ENCODE data around the gene RALGAPB. TPM values are rescaled to one million over a fixed set of nuclear protein-coding genes. Genes with fewer than 3 reads are reported as not detected.
"Not testable (repeated sequence)": the region's sequence is repeated elsewhere in the genome, so short reads cannot be mapped to it uniquely, and the experiment has no call there.

The RALGAPB gene
- total RNA-seq, 2 donors from 2014 or later, result 24.8 to 30.1 TPM

DNA sequence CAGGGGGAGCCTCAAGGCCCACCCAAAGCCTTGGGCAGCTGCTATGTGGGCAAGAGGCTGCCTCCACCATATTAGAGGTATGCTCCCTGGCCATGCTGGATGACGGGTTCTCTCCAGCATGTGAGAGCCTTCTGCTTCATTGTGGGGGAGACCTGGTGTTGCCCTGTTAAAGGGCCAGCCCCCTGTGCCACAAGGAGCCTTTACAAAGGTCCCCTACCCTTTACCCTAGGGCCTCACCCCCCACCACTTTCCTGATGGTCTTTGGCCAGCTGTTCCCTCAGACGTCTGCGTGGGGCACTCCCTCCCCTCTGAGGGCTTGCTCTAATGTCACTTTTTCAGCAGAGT lies 113.5 kb downstream of the RALGAPB start:
- H3K9me3 Mint-ChIP-seq, result no peaks in the 10 kb centered on the region
- no peak overlapping the region for H3K27ac Mint-ChIP-seq
- no peak overlapping the region for H3K4me3 Mint-ChIP-seq
- no peaks in the 10 kb centered on the region for H3K4me1 Mint-ChIP-seq
- no peaks in the 10 kb centered on the region for H3K36me3 Mint-ChIP-seq (ENCODE audit: low read depth)
- ATAC-seq (replicated peaks), result no peak
- no peaks in the 10 kb centered on the region for H3K27me3 Mint-ChIP-seq

DNA sequence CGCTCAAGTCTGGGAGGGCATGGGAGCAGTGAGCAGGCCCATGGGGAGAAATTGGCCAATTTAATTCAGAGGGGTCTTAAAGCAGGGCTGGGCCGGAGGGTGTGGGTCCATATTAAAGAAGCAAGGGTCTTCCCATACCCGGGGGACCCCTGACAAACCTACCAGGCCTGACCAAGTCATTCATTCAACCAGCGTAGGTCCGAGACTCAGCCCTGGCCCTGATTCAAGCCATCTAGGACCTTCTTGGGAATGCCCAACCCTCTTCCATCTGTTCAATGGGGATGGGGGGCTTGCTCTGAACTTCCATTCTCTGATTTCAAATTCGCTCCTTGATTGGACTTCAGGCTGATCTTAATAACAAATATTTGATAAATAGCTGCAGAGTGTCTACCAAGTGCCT lies 115.7 kb downstream of the RALGAPB start:
- Mint-ChIP-seq H3K27me3 (no peaks in the 10 kb centered on the region), H3K27ac (no peak overlapping the region), H3K4me1 (no peaks in the 10 kb centered on the region), H3K36me3 (ENCODE audit: low read depth) (no peaks in the 10 kb centered on the region), H3K9me3 (no peaks in the 10 kb centered on the region), H3K4me3 (no peak overlapping the region)
- ATAC-seq (replicated peaks), result no peak

DNA sequence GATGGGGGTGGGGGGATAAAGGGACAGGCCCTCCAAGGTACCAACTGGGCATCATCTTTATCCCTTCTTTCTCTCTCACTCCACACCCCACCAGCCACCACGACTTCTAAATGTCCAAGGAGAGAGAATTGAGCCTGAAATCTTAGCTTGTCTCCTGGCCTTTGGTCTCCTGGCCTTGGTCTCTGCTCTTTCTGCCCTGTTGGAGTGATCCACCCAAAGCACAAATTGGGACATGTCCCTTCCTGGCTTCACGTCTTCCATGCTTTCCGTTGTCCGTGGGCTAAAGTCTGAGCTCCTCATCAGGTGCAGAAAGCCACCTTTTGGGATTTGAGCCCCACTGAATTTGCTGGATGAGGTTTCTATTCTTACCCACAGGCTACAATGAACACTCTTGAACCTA lies 116.7 kb downstream of the RALGAPB start:
- no peak for ATAC-seq (replicated peaks)
- Mint-ChIP-seq H3K4me1 (no peaks in the 10 kb centered on the region), H3K9me3 (no peaks in the 10 kb centered on the region), H3K4me3 (no peak overlapping the region), H3K27ac (no peak overlapping the region), H3K27me3 (no peaks in the 10 kb centered on the region), H3K36me3 (ENCODE audit: low read depth) (no peaks in the 10 kb centered on the region)

DNA sequence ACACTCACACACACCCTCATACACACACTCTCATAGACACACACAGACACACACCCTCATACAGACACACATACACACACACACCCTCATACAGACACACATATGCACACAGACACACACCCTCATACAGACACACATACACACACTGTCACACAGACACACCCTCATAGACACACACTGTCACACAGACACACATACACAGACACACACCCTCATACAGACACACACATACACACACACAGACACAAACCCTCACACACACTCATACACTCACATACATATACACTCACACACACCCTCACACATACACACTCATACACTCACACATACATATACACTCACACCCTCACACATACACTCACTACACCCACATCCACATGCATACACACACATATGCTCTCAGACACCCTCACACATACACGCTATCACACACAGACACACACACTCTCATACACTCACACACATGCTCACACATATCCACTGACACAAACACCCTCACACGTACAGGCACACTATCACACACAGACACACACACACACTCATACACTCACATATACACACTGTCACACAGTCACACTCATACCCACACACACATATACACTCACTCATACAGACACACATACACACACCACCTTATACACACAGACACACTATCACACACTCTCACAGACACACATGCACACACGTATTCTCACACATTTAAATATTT lies 117.5 kb downstream of the RALGAPB start:
- Mint-ChIP-seq H3K27me3 (no peaks in the 10 kb centered on the region), H3K27ac (no peak overlapping the region), H3K4me3 (no peak overlapping the region), H3K36me3 (ENCODE audit: low read depth) (no peaks in the 10 kb centered on the region), H3K4me1 (no peaks in the 10 kb centered on the region), H3K9me3 (no peaks in the 10 kb centered on the region)
- ATAC-seq (replicated peaks), result no peak

DNA sequence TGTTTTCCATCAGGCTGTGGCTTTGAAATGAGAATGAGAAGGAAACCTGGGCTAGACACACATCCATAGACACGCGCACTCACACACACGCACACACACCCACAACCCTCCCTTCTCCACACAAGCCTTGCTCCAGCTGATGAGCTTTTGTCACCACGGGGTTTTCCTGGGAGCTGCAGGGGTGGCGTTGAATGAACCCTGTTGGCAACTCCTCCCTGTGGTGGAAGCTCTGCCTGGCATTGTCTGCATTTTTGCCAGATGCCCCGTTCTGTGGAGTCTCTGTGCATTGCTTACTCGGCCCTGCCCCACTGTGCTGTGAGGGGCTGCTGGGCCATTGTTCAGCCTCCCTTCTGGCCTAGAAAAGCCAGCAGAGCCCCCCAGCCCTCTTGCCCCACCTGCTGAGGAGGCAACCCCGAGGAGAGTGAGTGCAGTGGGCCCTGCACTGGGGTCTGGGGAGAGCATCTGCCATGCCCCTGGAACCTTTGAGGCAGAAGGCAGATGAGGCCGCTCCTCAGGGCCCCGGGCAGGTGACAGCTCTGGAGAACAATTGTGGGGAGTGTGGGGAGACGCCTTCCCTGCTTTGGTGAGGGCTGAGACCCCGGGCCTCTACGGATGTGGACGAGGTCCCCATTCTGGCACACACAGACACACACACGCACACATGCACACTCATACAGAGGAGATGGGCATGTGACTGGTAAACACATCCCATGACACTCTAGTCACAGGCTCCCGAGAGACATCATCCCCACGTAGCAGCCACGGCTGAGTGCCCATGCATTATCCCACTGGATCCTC lies 118.2 kb downstream of the RALGAPB start:
- Mint-ChIP-seq H3K9me3 (no peaks in the 10 kb centered on the region), H3K36me3 (ENCODE audit: low read depth) (no peaks in the 10 kb centered on the region), H3K4me3 (no peak overlapping the region), H3K4me1 (no peaks in the 10 kb centered on the region), H3K27ac (no peak overlapping the region), H3K27me3 (no peaks in the 10 kb centered on the region)
- ATAC-seq (replicated peaks), result no peak

DNA sequence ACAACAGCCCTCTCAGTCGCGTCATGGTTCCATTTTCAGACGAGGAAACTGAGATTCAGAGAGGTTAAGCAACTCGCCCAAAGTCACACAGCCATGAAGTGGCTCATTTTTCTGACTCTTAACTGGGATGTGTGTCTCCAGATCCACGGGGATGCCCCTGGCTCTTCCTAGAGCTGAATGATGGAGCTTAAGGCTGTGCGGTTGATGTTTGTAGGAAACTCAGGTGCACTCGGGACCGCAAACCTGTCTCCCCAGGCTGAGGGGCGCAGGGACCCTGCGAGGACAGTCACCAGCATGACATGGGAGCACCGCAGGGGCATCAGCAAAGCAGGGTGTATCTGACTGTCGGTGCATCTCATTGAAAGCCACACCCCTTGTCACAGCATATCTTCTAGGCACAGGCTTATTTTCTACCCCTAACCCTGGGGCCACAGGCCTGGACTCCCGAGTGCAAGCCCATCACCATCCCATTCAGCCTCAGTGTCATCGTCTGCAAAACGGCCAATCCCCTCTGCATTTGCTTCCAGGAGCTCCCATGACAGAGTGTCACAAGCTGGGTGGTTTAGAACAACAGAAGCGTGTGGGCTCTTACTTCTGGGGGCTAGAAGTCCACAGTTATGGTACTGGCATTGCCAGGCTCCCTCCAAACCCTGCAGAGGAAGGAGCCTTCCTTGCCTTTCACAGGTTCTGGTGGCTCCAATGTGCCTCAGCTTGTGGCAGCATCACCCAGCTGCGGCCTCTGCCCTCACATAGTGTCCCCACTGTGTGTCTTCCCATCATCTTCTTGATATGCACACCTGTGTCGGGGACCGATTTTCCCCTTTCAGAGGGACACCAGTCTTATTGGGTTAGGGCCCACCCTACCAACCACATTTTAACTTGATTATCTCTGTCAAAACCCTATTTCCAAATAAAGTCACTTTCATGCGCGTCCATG lies 119.1 kb downstream of the RALGAPB start:
- Mint-ChIP-seq H3K27ac (no peak overlapping the region), H3K27me3 (peaks cover 1% of the 10 kb centered on the region), H3K4me1 (no peaks in the 10 kb centered on the region), H3K4me3 (no peak overlapping the region), H3K36me3 (ENCODE audit: low read depth) (no peaks in the 10 kb centered on the region), H3K9me3 (no peaks in the 10 kb centered on the region)
- no peak for ATAC-seq (replicated peaks)

DNA sequence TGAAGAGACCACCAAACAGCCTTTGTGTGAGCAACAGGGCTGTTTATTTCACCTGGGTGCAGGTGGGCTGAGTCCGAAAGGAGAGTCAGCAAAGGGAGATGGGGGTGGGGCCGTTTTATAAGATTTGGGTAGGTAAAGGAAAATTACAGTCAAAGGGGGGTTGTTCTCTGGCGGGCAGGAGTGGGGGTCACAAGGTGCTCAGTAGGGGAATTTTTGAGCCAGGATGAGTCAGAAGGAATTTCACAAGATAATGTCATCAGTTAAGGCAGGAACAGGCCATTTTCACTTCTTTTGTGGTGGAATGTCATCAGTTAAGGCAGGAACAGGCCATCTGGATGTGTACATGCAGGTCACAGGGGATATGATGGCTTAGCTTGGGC lies 119.8 kb downstream of the RALGAPB start:
- H3K27ac Mint-ChIP-seq; ATAC-seq (replicated peaks); H3K36me3 Mint-ChIP-seq (ENCODE audit: low read depth); H3K4me1 Mint-ChIP-seq; H3K9me3 Mint-ChIP-seq; H3K27me3 Mint-ChIP-seq; H3K4me3 Mint-ChIP-seq: not testable (repeated sequence)

DNA sequence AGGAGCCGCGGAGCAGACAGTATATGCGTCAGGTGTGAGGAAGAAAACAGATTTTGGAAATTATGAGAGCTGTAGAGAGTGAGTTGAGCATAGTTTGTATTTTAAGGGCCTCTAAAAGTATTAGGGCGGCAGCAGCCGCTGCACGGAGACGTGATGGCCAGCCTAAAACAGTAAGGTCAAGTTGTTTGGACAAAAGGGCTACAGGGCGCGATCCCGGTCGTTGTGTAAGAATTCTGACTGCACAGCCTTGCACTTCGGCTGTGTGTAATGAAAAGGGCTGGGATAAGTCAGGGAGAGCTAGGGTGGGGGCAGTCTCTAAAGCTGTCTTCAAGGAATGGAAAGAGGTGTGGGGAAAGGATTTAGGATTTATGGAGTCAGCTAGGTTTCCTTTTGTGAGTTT lies 121.6 kb downstream of the RALGAPB start:
- H3K4me1 Mint-ChIP-seq; ATAC-seq (replicated peaks); H3K27ac Mint-ChIP-seq; H3K36me3 Mint-ChIP-seq (ENCODE audit: low read depth); H3K9me3 Mint-ChIP-seq; H3K4me3 Mint-ChIP-seq: not testable (repeated sequence)
- H3K27me3 Mint-ChIP-seq, result peaks cover 16% of the 10 kb centered on the region

DNA sequence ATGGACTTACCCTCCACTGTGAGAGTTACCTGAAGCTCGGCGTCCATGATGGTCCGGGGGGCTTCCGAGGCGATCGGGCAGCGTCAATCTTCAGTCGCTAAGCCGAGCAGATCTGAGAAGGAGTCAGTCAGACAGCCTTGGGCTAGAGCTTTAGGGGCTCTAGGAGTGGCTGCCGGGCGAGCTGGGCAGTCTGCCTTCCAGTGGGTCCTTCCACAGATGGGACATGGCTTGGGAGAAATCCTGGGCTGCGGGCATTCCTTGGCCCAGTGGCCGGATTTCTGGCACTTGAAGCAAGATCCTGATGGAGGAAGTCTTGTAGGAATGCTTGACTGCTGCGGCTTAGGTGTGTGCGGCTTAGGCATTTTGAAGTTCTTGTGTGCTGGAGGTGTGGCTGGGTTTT lies 123.2 kb downstream of the RALGAPB start:
- not testable (repeated sequence) for H3K9me3 Mint-ChIP-seq; ATAC-seq (replicated peaks)

DNA sequence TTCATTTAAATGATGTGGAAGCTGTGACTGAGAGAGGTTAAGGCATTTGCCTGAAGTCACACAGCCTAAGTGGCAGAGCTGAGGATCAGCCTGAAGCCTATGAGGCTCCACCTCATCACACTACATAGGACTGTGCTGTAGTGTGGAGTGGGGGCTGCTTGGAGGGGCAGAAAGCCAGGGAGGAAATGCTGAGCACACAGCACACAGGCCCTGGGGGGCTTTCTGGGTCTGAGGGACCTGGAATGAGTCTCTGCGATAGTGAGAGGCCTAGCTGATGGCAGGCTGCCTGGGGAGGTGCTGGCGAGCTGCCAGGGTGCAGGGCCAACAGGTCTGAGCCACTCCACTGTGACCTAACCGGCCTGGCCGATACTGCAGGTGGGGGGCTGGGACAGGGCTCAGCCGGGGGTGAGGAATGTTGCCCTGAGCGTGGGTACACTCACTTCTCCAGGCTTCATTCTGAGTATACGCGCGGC lies 126.8 kb downstream of the RALGAPB start:
- no peaks in the 10 kb centered on the region for H3K9me3 Mint-ChIP-seq
- no peaks in the 10 kb centered on the region for H3K36me3 Mint-ChIP-seq (ENCODE audit: low read depth)
- no peak overlapping the region for H3K4me3 Mint-ChIP-seq
- H3K4me1 Mint-ChIP-seq, result peaks cover 7% of the 10 kb centered on the region
- no peak overlapping the region for H3K27ac Mint-ChIP-seq
- no peak for ATAC-seq (replicated peaks)
- H3K27me3 Mint-ChIP-seq, result peaks cover 48% of the 10 kb centered on the region

More for the DNA sequence above, 123.2 kb downstream of the RALGAPB start:
- H3K27me3 Mint-ChIP-seq, result peaks cover 23% of the 10 kb centered on the region
- not testable (repeated sequence) for H3K4me3 Mint-ChIP-seq; H3K27ac Mint-ChIP-seq; H3K36me3 Mint-ChIP-seq (ENCODE audit: low read depth); H3K4me1 Mint-ChIP-seq

DNA sequence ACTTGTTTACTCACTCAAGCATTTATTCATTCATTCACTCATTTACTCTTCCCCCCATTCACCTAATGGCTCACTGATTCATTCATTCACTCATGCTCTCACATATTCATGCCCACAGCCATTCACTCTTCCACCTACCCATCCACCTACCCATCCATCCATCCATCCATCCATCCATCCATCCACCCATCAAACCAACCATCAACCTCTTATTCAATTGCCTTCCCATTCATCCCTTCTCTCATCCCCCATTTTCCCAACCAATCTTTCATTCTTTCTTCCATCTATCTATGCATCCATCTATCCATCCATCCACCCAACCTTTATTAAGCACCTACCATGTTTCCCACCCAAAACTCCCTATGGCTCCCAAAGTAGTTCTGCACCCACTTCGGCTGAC lies 127.4 kb downstream of the RALGAPB start:
- Mint-ChIP-seq H3K4me1 (peaks cover 7% of the 10 kb centered on the region), H3K36me3 (ENCODE audit: low read depth) (no peaks in the 10 kb centered on the region), H3K9me3 (no peaks in the 10 kb centered on the region), H3K27me3 (peaks cover 51% of the 10 kb centered on the region), H3K4me3 (no peak overlapping the region), H3K27ac (no peak overlapping the region)
- ATAC-seq (replicated peaks), result no peak

DNA sequence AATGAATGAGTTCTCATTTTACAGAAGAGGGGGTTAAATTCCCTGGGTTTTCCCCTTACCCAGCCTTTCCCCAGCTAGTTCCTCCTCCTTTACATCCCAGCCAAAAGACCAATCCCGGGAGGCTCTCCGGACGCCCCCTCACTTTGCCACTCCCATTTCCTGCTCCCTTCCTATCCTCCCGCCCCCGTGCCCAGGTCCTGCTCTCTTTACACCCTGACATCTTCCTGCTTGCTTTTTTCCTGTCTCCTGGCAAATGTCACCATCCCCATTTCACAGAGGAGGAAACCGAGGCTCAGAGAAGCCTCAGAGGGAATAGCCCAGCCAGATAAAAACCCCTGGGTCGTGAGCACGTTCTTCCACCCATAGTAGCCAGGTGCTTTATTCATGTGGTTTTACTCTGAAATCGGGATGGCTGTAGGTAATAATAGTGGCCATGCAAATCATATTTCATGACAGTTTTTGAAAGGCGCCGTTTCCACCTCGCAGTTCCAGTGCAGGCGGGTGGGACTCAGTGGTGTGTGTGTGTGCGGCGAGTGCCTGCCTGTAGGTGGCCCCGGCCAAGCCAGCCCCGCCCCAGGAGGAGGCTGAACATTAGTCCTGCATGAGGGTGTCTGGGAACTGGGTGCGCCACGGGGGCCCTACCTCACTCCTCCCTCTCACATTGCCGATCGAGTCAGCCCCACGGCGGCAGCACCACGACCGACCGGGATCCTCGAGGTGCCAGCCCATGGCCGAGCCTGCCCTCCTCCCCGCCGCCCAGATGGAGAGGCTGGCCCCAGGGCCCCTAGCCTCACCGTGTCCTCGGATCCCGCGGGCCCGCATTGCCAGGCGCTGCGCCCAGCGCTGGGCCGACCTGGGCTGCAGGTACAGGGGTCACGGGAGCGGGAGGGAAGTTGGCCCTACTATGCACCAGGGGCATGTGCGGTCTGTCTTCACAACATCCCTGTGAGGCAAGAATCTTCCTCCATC lies 128.9 kb downstream of the RALGAPB start, which contains the start of gene ARHGAP40:
TSS of gene ARHGAP40 (plus strand) at position 594 of the 969 bp plus-strand sequence.
- H3K4me1 Mint-ChIP-seq, result peaks cover 7% of the 10 kb centered on the region
- peak within 1 kb of the TSS; percentile 66 for H3K4me3 Mint-ChIP-seq
- peak; percentile 77 for ATAC-seq (replicated peaks)
- H3K27ac Mint-ChIP-seq, result peak within 1 kb of the TSS; percentile 51
- H3K9me3 Mint-ChIP-seq, result no peaks in the 10 kb centered on the region
- peaks cover 58% of the 10 kb centered on the region for H3K27me3 Mint-ChIP-seq
- H3K36me3 Mint-ChIP-seq (ENCODE audit: low read depth), result no peaks in the 10 kb centered on the region

DNA sequence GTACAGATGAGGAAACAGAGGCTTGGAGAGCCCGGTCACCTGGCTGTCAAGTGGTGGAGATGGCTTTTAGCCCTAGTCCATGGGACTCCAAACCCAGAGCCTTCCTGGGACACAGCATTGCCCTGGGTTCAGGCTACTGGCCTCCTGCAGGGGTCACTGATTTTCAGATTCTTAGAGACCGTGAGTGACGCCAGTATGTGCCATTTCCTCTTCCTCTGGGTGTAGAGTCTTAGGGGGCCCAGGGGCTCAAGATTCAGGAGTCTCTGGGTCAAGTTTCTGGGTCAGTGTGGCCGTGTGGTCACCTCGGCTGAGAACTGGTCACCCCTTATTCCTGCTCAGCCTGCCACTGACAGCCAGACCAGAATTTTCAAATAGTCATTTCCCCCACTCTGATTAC lies 129.5 kb downstream of the RALGAPB start:
- no peaks in the 10 kb centered on the region for H3K9me3 Mint-ChIP-seq
- ATAC-seq (replicated peaks), result no peak
- no peaks in the 10 kb centered on the region for H3K36me3 Mint-ChIP-seq (ENCODE audit: low read depth)
- peaks cover 52% of the 10 kb centered on the region for H3K27me3 Mint-ChIP-seq
- peaks cover 7% of the 10 kb centered on the region for H3K4me1 Mint-ChIP-seq
- H3K4me3 Mint-ChIP-seq, result peak overlapping the region; percentile 66
- no peak overlapping the region for H3K27ac Mint-ChIP-seq
